HCT116 (cell line): ENCODE results near the gene CPOX.

Experiments
- CBX3 ChIP-seq: IDR thresholded peaks from 2 replicates; pipeline ENCODE4 v1.6.1; 2012; ENCODE audit warnings: low read depth
- MAX ChIP-seq: IDR thresholded peaks from 2 replicates; pipeline ENCODE4 v1.6.1; 2012
- POLR2A ChIP-seq: IDR thresholded peaks from 2 replicates; pipeline ENCODE4 v1.7.0; 2011; ENCODE audit warnings: borderline replicate concordance; ENCODE audit not compliant: insufficient read depth, insufficient read length; ENCODE audit errors: extremely low read depth
- POLR2AphosphoS5 ChIP-seq: IDR thresholded peaks from 2 replicates; pipeline ENCODE4 v1.6.1; 2011; ENCODE audit warnings: mild to moderate bottlenecking, low read depth, low read length, moderate library complexity
- RAD21 ChIP-seq: IDR thresholded peaks from 2 replicates; pipeline ENCODE4 v1.6.1; 2012; ENCODE audit warnings: low read depth, mild to moderate bottlenecking
- SIN3A ChIP-seq: IDR thresholded peaks from 2 replicates; pipeline ENCODE4 v1.6.1; 2012; ENCODE audit warnings: low read depth
- SP1 ChIP-seq: IDR thresholded peaks from 2 replicates; pipeline ENCODE4 v1.6.1; 2012; ENCODE audit warnings: low read depth
- TF ChIP-seq, protein P1 (sequence below): IDR thresholded peaks from 2 replicates; pipeline ENCODE4 v1.6.1; 2012; ENCODE audit warnings: low read depth
- TF ChIP-seq, protein P2 (sequence below), 3 experiments: fragments of 200-600 bp in 1 of 3; sonication (generic) in 1 of 3; IDR thresholded peaks in 2 of 3; conservative IDR thresholded peaks in 1 of 3; 2 replicates each; pipeline ENCODE4 v1.5.1; 2012 to 2017; ENCODE audit warnings: low read depth in 2 of 3, low read length in 2 of 3, antibody characterized with exemption in 1 of 3, borderline replicate concordance in 1 of 3, control low read depth in 1 of 3, mild to moderate bottlenecking in 1 of 3, mixed read lengths in 1 of 3, mixed run types in 1 of 3, moderate library complexity in 1 of 3; ENCODE audit not compliant: insufficient read depth in 1 of 3

- TF ChIP-seq, protein P1, sequence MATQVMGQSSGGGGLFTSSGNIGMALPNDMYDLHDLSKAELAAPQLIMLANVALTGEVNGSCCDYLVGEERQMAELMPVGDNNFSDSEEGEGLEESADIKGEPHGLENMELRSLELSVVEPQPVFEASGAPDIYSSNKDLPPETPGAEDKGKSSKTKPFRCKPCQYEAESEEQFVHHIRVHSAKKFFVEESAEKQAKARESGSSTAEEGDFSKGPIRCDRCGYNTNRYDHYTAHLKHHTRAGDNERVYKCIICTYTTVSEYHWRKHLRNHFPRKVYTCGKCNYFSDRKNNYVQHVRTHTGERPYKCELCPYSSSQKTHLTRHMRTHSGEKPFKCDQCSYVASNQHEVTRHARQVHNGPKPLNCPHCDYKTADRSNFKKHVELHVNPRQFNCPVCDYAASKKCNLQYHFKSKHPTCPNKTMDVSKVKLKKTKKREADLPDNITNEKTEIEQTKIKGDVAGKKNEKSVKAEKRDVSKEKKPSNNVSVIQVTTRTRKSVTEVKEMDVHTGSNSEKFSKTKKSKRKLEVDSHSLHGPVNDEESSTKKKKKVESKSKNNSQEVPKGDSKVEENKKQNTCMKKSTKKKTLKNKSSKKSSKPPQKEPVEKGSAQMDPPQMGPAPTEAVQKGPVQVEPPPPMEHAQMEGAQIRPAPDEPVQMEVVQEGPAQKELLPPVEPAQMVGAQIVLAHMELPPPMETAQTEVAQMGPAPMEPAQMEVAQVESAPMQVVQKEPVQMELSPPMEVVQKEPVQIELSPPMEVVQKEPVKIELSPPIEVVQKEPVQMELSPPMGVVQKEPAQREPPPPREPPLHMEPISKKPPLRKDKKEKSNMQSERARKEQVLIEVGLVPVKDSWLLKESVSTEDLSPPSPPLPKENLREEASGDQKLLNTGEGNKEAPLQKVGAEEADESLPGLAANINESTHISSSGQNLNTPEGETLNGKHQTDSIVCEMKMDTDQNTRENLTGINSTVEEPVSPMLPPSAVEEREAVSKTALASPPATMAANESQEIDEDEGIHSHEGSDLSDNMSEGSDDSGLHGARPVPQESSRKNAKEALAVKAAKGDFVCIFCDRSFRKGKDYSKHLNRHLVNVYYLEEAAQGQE: no peak
- TF ChIP-seq, protein P2, sequence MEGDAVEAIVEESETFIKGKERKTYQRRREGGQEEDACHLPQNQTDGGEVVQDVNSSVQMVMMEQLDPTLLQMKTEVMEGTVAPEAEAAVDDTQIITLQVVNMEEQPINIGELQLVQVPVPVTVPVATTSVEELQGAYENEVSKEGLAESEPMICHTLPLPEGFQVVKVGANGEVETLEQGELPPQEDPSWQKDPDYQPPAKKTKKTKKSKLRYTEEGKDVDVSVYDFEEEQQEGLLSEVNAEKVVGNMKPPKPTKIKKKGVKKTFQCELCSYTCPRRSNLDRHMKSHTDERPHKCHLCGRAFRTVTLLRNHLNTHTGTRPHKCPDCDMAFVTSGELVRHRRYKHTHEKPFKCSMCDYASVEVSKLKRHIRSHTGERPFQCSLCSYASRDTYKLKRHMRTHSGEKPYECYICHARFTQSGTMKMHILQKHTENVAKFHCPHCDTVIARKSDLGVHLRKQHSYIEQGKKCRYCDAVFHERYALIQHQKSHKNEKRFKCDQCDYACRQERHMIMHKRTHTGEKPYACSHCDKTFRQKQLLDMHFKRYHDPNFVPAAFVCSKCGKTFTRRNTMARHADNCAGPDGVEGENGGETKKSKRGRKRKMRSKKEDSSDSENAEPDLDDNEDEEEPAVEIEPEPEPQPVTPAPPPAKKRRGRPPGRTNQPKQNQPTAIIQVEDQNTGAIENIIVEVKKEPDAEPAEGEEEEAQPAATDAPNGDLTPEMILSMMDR (IDR thresholded peaks at IDR 0.05 in 2 of 3, conservative IDR thresholded peaks at IDR 0.05 in 1 of 3; ENCODE audit: borderline replicate concordance in 1 of 3, insufficient read depth in 1 of 3, low read depth in 2 of 3, low read length in 2 of 3): no peak
- no peak for TF ChIP-seq MAX
- TF ChIP-seq POLR2A: no peak
- no peak for TF ChIP-seq SP1
- no peak for TF ChIP-seq RAD21
- TF ChIP-seq SIN3A: no peak
- TF ChIP-seq POLR2AphosphoS5: no peak
- TF ChIP-seq CBX3: no peak
These were observed 5.1 kb upstream of the CPOX start for GRCh38 chr3:98598492-98598891.
